ENCODE data around the gene SYPL2. TPM values are rescaled to one million over a fixed set of nuclear protein-coding genes. Genes with fewer than 3 reads are reported as not detected.

Gene SYPL2
- total RNA-seq, 3 donors from 2014 or later = 0.44 to 1.4 (median 0.66) TPM

- Histone ChIP-seq H3K27ac (no peak overlapping the region), H3K36me3 (no peaks in the 10 kb centered on the region), H3K27me3 (no peaks in the 10 kb centered on the region), H3K9me3 (no peaks in the 10 kb centered on the region), H3K4me1 (no peaks in the 10 kb centered on the region), H3K4me3 (no peak overlapping the region)
- DNase-seq (ENCODE audit: low spot score in 2 of 2) = no peak
- TF ChIP-seq POLR2A (IDR thresholded peaks at IDR 0.05) (no peak), CTCF (IDR thresholded peaks at IDR 0.05) (no peak), POLR2AphosphoS5 (IDR thresholded peaks at IDR 0.05) (no peak)
- intact Hi-C loops (cut with DNase I; ENCODE audit: low total_unique reads) = no loop called here
These were observed 11.5 kb downstream of the SYPL2 start for GRCh38 chr1:109477821-109478220.

GRCh38 chr1:109478806-109479205, 12.5 kb downstream of the SYPL2 start:
- no peaks in the 10 kb centered on the region for H3K36me3 ChIP-seq
- intact Hi-C loops (cut with DNase I; ENCODE audit: low total_unique reads) = no loop called here

GRCh38 chr1:109479311-109479710, 13.0 kb downstream of the SYPL2 start:
- TF ChIP-seq CTCF (IDR thresholded peaks at IDR 0.05) = no peak
- TF ChIP-seq POLR2AphosphoS5 (IDR thresholded peaks at IDR 0.05) = no peak
- TF ChIP-seq POLR2A (IDR thresholded peaks at IDR 0.05) = no peak
- H3K9me3 ChIP-seq = no peaks in the 10 kb centered on the region
- no peak overlapping the region for H3K4me3 ChIP-seq
- H3K4me1 ChIP-seq = no peaks in the 10 kb centered on the region
- H3K36me3 ChIP-seq = no peaks in the 10 kb centered on the region
- no peaks in the 10 kb centered on the region for H3K27me3 ChIP-seq
- no peak for DNase-seq (ENCODE audit: low spot score in 2 of 2)
- intact Hi-C loops (cut with DNase I; ENCODE audit: low total_unique reads) = no loop called here
- H3K27ac ChIP-seq = no peak overlapping the region

More at GRCh38 chr1:109478806-109479205, 12.5 kb downstream of the SYPL2 start:
- Histone ChIP-seq H3K9me3 (no peaks in the 10 kb centered on the region), H3K27ac (no peak overlapping the region), H3K4me3 (no peak overlapping the region), H3K4me1 (no peaks in the 10 kb centered on the region), H3K27me3 (no peaks in the 10 kb centered on the region)
- no peak for DNase-seq (ENCODE audit: low spot score in 2 of 2)
- no peak for TF ChIP-seq POLR2A (IDR thresholded peaks at IDR 0.05)
- TF ChIP-seq CTCF (IDR thresholded peaks at IDR 0.05) = no peak
- TF ChIP-seq POLR2AphosphoS5 (IDR thresholded peaks at IDR 0.05) = no peak

- intact Hi-C loops (cut with DNase I; ENCODE audit: low total_unique reads) = no loop called here
- no peak for TF ChIP-seq CTCF (IDR thresholded peaks at IDR 0.05)
- TF ChIP-seq POLR2A (IDR thresholded peaks at IDR 0.05) = no peak
- no peak for TF ChIP-seq POLR2AphosphoS5 (IDR thresholded peaks at IDR 0.05)
- H3K27ac ChIP-seq = no peak overlapping the region
These were observed 13.6 kb downstream of the SYPL2 start for GRCh38 chr1:109479901-109480300.

GRCh38 chr1:109481646-109482045, 15.3 kb downstream of the SYPL2 start:
- H3K9me3 ChIP-seq = no peaks in the 10 kb centered on the region
- no peak overlapping the region for H3K27ac ChIP-seq
- no peak for DNase-seq (ENCODE audit: low spot score in 2 of 2)
- no peaks in the 10 kb centered on the region for H3K27me3 ChIP-seq
- peaks cover 0 to 8% of the 10 kb centered on the region in 2 donors for H3K4me1 ChIP-seq
- intact Hi-C loops (cut with DNase I; ENCODE audit: low total_unique reads) = no loop called here
- H3K4me3 ChIP-seq = no peak overlapping the region
- H3K36me3 ChIP-seq = no peaks in the 10 kb centered on the region
- no peak for TF ChIP-seq POLR2A (IDR thresholded peaks at IDR 0.05)
- TF ChIP-seq CTCF (IDR thresholded peaks at IDR 0.05) = no peak
- TF ChIP-seq POLR2AphosphoS5 (IDR thresholded peaks at IDR 0.05) = no peak

More at GRCh38 chr1:109479901-109480300, 13.6 kb downstream of the SYPL2 start:
- no peaks in the 10 kb centered on the region for H3K36me3 ChIP-seq
- no peaks in the 10 kb centered on the region for H3K9me3 ChIP-seq
- no peak overlapping the region for H3K4me3 ChIP-seq
- no peak for DNase-seq (ENCODE audit: low spot score in 2 of 2)
- H3K27me3 ChIP-seq = no peaks in the 10 kb centered on the region
- H3K4me1 ChIP-seq = peaks cover 0 to 5% of the 10 kb centered on the region in 2 donors
